CD8-positive, alpha-beta memory T cell (primary cell): ENCODE measurements around the gene CLDND2. TPM values are rescaled to one million over a fixed set of nuclear protein-coding genes. Genes with fewer than 3 reads are reported as not detected.

ENCODE experiments used
- CTCF ChIA-PET: fragments of 350-600 bp; sonication (Branson Sonifier 250); formaldehyde crosslinking; loops from one replicate; lab custom pipeline; 2021; ENCODE audit warnings: antibody characterized with exemption; lab: Charles Lee
- POLR2A ChIA-PET: fragments of 350-600 bp; sonication (Branson Sonifier 250); formaldehyde crosslinking; loops from one replicate; lab custom pipeline; 2021; ENCODE audit warnings: antibody characterized with exemption; lab: Charles Lee
- DNase-seq, 5 donors: peaks; one replicate each; pipeline versions ENCODE4 v3.0.0 to v3.0.0-alpha.2; 2020 to 2022; ENCODE audit warnings: mixed read lengths in 1 of 5
- H3K27ac ChIP-seq: one replicate; pipeline ENCODE4 v1.7.0; 2013; ENCODE audit warnings: low read depth, mild to moderate bottlenecking, low read length, moderate library complexity
- H3K27me3 ChIP-seq: 2 replicates; pipeline ENCODE4 v1.7.0; 2013; ENCODE audit warnings: low read length, mild to moderate bottlenecking; ENCODE audit not compliant: insufficient read depth, poor library complexity, severe bottlenecking
- H3K36me3 ChIP-seq: 2 replicates; pipeline ENCODE4 v1.7.0; 2013; ENCODE audit warnings: mild to moderate bottlenecking, low read length, moderate library complexity; ENCODE audit not compliant: insufficient read depth
- H3K4me1 ChIP-seq: 2 replicates; pipeline ENCODE4 v1.7.0; 2013; ENCODE audit warnings: mild to moderate bottlenecking, low read length, moderate library complexity; ENCODE audit not compliant: insufficient read depth
- H3K4me3 ChIP-seq: 2 replicates; pipeline ENCODE4 v1.7.0; 2013; ENCODE audit warnings: mild to moderate bottlenecking, low read length
- H3K9me3 ChIP-seq: 2 replicates; pipeline ENCODE4 v1.7.0; 2013; ENCODE audit warnings: mild to moderate bottlenecking, low read length
- H3K27ac Mint-ChIP-seq, 8 donors: one replicate each; pipeline ENCODE4 v1.8.0; 2020 to 2021; ENCODE audit warnings: mixed read lengths in 8 of 8, mild to moderate bottlenecking in 6 of 8, inconsistent platforms in 3 of 8, moderate library complexity in 3 of 8
- H3K27me3 Mint-ChIP-seq, 2 donors: one replicate each; pipeline ENCODE4 v1.8.0; 2020 to 2021; ENCODE audit warnings: mixed read lengths in 2 of 2, mild to moderate bottlenecking in 1 of 2, moderate library complexity in 1 of 2
- H3K36me3 Mint-ChIP-seq, 3 donors: one replicate each; pipeline ENCODE4 v1.8.0; 2020 to 2021; ENCODE audit warnings: mixed read lengths in 3 of 3, inconsistent platforms in 1 of 3, mild to moderate bottlenecking in 1 of 3
- H3K4me1 Mint-ChIP-seq, 3 donors: one replicate each; pipeline ENCODE4 v1.8.0; 2020 to 2021; ENCODE audit warnings: mixed read lengths in 3 of 3, inconsistent platforms in 1 of 3, mild to moderate bottlenecking in 1 of 3
- H3K4me3 Mint-ChIP-seq, 7 donors: one replicate each; pipeline ENCODE4 v1.8.0; 2020 to 2021; ENCODE audit warnings: mixed read lengths in 7 of 7, mild to moderate bottlenecking in 6 of 7, moderate library complexity in 4 of 7, inconsistent platforms in 2 of 7
- H3K9me3 Mint-ChIP-seq, 5 donors: one replicate each; pipeline ENCODE4 v1.8.0; 2020 to 2022; ENCODE audit warnings: mixed read lengths in 5 of 5, mild to moderate bottlenecking in 3 of 5, moderate library complexity in 2 of 5, inconsistent platforms in 1 of 5
- polyA plus RNA-seq: library from polyadenylated mRNA; unstranded; fragments of 300-500 nt; fragmentation: Illumina TruSeq; gene quantifications from one replicate; pipeline ENCODE4 v1.2.3, GENCODE V29; 2021
- total RNA-seq, 2 experiments: library from RNA; stranded (reverse); gene quantifications; one replicate each; pipeline ENCODE4 v1.2.3, GENCODE V29; 2021

The CLDND2 gene
- total and polyA plus RNA-seq, 3 experiments from 2014 or later, result 1.5 to 25.0 (median 24.9) TPM

DNA sequence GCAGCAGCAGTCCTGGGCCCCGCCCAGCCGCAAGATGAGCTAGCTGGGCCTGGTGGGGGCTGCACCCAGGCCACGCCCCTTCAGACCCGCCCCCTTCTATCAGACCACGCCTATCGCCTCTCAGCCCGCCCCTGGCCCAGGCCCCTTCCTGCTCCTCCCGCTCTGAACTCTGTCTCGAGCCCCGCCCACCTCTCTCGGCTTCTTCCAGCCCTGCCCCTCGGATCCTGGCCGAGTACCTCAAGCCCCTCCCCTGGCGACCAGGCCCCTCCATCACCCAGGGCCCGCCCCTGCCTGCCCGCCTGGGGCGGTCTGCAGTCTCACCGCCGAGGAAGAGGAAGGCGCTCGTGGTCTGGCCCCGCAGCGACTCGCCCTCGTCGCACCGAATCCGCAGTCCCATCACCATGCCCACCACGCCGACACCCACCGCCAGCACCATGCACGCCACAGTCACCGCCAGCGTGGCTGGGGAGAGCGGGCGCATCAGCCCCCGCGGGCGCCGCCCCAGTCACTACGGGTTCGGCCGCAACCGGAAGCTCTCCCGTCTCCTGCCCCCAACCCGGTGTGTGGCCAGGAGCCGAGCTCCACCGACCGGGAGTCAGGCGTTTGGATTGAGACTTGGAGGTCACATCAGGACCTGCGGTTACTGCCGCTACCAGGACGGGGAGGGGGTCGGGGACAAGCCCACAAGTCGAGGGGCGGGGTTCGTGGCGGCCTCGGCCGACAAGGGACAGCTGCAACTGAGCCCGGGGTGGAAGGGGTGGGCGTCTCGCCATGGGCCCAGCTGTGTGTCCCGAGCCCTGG lies 1.0 kb downstream of the CLDND2 start:
- Mint-ChIP-seq H3K36me3 (peaks cover 0 to 25% (median 3%) of the 10 kb centered on the region in 3 donors), H3K27ac (peak overlapping the region; percentile 93 to 100 (median 99)), H3K9me3 (no peaks in the 10 kb centered on the region), H3K4me3 (peak overlapping the region; percentile 89 to 99 (median 95)), H3K4me1 (peaks cover 63 to 92% (median 74%) of the 10 kb centered on the region in 3 donors), H3K27me3 (peaks cover 0 to 10% of the 10 kb centered on the region in 2 donors)
- peak; percentile 91 to 95 (median 93) for DNase-seq
- H3K27me3 ChIP-seq, result no peaks in the 10 kb centered on the region
- ChIA-PET CTCF (interaction anchor here (0.7 to 1.9 kb wide), 7 partner anchors 9 to 33 kb away, joined by 3 to 7 read pairs (median 4); no protein-coding TSS in a partner anchor), POLR2A (interaction anchor here (0.6 to 2.0 kb wide), 4 partner anchors 10 to 28 kb away, joined by 4 to 18 read pairs (median 6); no protein-coding TSS in a partner anchor)
- H3K27ac ChIP-seq, result peak overlapping the region; percentile 94
- H3K9me3 ChIP-seq, result no peaks in the 10 kb centered on the region
- H3K36me3 ChIP-seq, result no peaks in the 10 kb centered on the region
- H3K4me3 ChIP-seq, result peak overlapping the region; percentile 99
- peaks cover 47% of the 10 kb centered on the region for H3K4me1 ChIP-seq

GRCh38 chr19:51367255-51367564 lies 1.6 kb downstream of the CLDND2 start:
- Histone ChIP-seq H3K27me3 (no peaks in the 10 kb centered on the region), H3K9me3 (no peaks in the 10 kb centered on the region), H3K4me1 (peaks cover 44% of the 10 kb centered on the region), H3K27ac (peak overlapping the region; percentile 94), H3K4me3 (peak overlapping the region; percentile 99), H3K36me3 (no peaks in the 10 kb centered on the region)
- POLR2A ChIA-PET, result interaction anchor here (0.5 to 2.0 kb wide), 3 partner anchors 11 to 28 kb away, joined by 3 to 18 read pairs (median 4); no protein-coding TSS in a partner anchor
- Mint-ChIP-seq H3K9me3 (no peaks in the 10 kb centered on the region), H3K4me1 (peaks cover 64 to 92% (median 74%) of the 10 kb centered on the region in 3 donors), H3K27ac (peak overlapping the region; percentile 93 to 100 (median 99)), H3K4me3 (peak overlapping the region; percentile 89 to 99 (median 95)), H3K27me3 (peaks cover 0 to 10% of the 10 kb centered on the region in 2 donors), H3K36me3 (peaks cover 0 to 25% (median 3%) of the 10 kb centered on the region in 3 donors)
- peak in 1 of 5 donors; percentile 64 for DNase-seq
- CTCF ChIA-PET, result interaction anchor here (0.7 to 1.5 kb wide), 4 partner anchors 8 to 34 kb away, joined by 3 to 4 read pairs (median 4); no protein-coding TSS in a partner anchor

GRCh38 chr19:51366389-51367254 lies 2.2 kb downstream of the CLDND2 start:
- Histone ChIP-seq H3K36me3 (no peaks in the 10 kb centered on the region), H3K4me1 (peaks cover 38% of the 10 kb centered on the region), H3K4me3 (peak overlapping the region; percentile 99), H3K27ac (peak overlapping the region; percentile 94), H3K9me3 (no peaks in the 10 kb centered on the region), H3K27me3 (no peaks in the 10 kb centered on the region)
- Mint-ChIP-seq H3K4me1 (peaks cover 60 to 91% (median 72%) of the 10 kb centered on the region in 3 donors), H3K9me3 (no peaks in the 10 kb centered on the region), H3K27me3 (peaks cover 0 to 10% of the 10 kb centered on the region in 2 donors), H3K36me3 (peaks cover 0 to 21% (median 3%) of the 10 kb centered on the region in 3 donors), H3K4me3 (peak overlapping the region; percentile 89 to 99 (median 95)), H3K27ac (peak overlapping the region; percentile 93 to 100 (median 99))
- ChIA-PET POLR2A (interaction anchor here (0.5 to 2.0 kb wide), 2 partner anchors 12 to 28 kb away, joined by 3 to 18 read pairs; no protein-coding TSS in a partner anchor), CTCF (interaction anchor here (1.3 to 1.5 kb wide), 2 partner anchors 7 to 31 kb away, joined by 3 to 4 read pairs; no protein-coding TSS in a partner anchor)
- peak; percentile 85 to 93 (median 86) for DNase-seq

GRCh38 chr19:51365965-51366388 lies 2.8 kb downstream of the CLDND2 start, which contains the start of gene ETFB:
TSS of gene ETFB (minus strand) at chr19:51366388. CDS start at chr19:51366326, 62 bp downstream.
- H3K27ac ChIP-seq, result peak within 1 kb of the TSS; percentile 94
- Mint-ChIP-seq H3K36me3 (peaks cover 0 to 15% (median 0%) of the 10 kb centered on the region in 3 donors), H3K9me3 (no peaks in the 10 kb centered on the region), H3K4me3 (peak within 1 kb of the TSS; percentile 89 to 99 (median 95)), H3K27me3 (peaks cover 0 to 10% of the 10 kb centered on the region in 2 donors), H3K4me1 (peaks cover 54 to 88% (median 65%) of the 10 kb centered on the region in 3 donors), H3K27ac (peak within 1 kb of the TSS; percentile 93 to 100 (median 99))
- H3K9me3 ChIP-seq, result no peaks in the 10 kb centered on the region
- no peaks in the 10 kb centered on the region for H3K36me3 ChIP-seq
- DNase-seq, result no peak
- ChIA-PET POLR2A (interaction anchor here (0.6 to 1.1 kb wide), 2 partner anchors 12 to 72 kb away, joined by 5 read pairs; no protein-coding TSS in a partner anchor), CTCF (interaction anchor here (0.9 kb wide), 2 partner anchors 28 to 42 kb away, joined by 3 to 4 read pairs; no protein-coding TSS in a partner anchor)
- H3K4me3 ChIP-seq, result peak within 1 kb of the TSS; percentile 99
- H3K27me3 ChIP-seq, result no peaks in the 10 kb centered on the region
- H3K4me1 ChIP-seq, result peaks cover 37% of the 10 kb centered on the region

DNA sequence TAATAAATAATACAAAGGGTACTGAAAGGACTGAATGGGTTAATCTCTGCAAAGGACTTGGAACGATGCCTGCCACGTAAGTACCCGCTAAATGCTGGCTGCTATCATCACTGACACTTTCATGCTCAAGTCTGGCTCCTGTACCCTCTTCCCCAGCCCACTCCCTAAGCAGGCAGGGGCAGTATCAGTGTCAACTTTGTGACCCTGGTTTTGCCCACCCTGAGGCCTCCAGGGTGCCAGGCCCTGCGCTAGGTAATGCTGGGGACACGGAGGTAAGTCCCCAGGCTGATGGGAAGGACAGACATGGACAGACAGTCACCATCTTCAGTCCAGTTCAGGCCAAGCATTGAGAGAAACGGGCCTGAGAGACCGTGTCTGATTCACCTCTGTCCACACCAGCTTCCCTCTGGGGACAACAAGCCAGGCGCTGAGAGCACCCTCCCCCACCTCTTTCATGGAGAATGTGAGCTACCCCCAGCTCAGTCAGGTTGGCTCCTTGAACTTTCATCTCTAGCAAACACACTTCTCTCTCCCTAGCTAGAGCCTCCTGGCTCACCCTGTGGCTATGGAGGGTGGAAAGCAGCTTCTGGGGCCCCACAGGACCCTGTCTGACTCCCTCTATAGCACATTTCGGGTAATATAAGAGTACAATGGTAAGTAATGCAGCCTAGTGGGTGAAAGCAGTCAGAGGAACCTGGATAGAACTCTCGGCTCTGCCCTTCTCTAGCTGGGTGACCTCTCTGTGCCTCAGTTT lies 3.4 kb downstream of the CLDND2 start:
- Mint-ChIP-seq H3K27ac (peak overlapping the region; percentile 93 to 100 (median 99)), H3K9me3 (no peaks in the 10 kb centered on the region), H3K4me3 (peak overlapping the region; percentile 89 to 99 (median 95)), H3K36me3 (peaks cover 0 to 16% (median 0%) of the 10 kb centered on the region in 3 donors), H3K27me3 (peaks cover 0 to 7% of the 10 kb centered on the region in 2 donors), H3K4me1 (peaks cover 48 to 85% (median 59%) of the 10 kb centered on the region in 3 donors)
- peaks cover 32% of the 10 kb centered on the region for H3K4me1 ChIP-seq
- ChIA-PET POLR2A (interaction anchor here (0.6 to 1.1 kb wide), 2 partner anchors 12 to 72 kb away, joined by 5 read pairs; no protein-coding TSS in a partner anchor), CTCF (interaction anchor here (0.8 to 0.9 kb wide), 3 partner anchors 24 to 43 kb away, joined by 3 to 4 read pairs (median 4); no protein-coding TSS in a partner anchor)
- H3K9me3 ChIP-seq, result no peaks in the 10 kb centered on the region
- H3K27ac ChIP-seq, result peak overlapping the region; percentile 94
- H3K36me3 ChIP-seq, result no peaks in the 10 kb centered on the region
- peak overlapping the region; percentile 97 for H3K4me3 ChIP-seq
- DNase-seq, result peak in 1 of 5 donors; percentile 43
- H3K27me3 ChIP-seq, result no peaks in the 10 kb centered on the region

DNA sequence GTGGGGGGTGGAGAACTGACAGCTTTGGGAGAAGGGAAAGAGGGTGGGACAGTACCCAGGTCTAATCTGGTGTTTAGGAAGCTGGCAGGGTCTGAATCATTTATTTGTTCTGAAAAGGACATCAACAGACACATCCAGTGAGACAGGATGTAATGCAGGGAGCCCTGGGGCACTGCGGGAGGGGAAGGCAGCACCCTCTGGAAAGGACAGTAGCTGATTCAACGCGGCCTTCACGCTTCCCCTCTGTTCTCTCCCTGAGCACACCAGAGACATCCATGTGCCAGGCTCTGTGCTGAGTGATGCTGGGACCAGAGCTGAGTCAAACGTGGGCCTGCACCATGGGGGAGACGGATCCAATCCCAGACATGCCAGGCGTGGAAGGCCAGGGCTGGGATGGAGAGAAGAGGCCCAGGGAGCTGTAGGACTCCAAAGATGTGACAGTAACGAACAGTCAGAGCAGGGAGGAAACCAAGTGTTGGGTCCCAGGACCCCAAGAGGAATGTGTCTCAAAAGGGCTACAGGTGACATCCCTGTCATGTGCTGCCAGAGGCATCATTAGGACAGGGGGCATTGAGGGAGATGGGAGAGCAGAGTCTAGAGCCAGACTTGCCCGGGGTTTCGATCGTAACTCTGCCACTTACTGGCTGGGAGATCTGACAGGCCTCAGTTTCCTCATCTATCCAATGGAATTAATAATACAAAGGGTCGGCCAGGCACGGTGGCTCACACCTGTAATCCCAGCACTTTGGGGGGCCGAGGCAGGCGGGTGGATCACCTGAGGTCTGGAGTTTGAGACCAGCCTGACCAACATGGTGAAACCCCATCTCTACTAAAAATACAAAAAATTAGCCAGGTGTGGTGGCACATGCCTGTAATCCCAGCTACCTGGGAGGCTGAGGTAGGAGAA lies 4.3 kb downstream of the CLDND2 start:
- no peak for DNase-seq
- Histone ChIP-seq H3K36me3 (no peaks in the 10 kb centered on the region), H3K27ac (no peak overlapping the region), H3K9me3 (no peaks in the 10 kb centered on the region), H3K27me3 (no peaks in the 10 kb centered on the region), H3K4me3 (no peak overlapping the region), H3K4me1 (peaks cover 29% of the 10 kb centered on the region)
- ChIA-PET POLR2A (no interaction called here), CTCF (no interaction called here)
- Mint-ChIP-seq H3K36me3 (peaks cover 0 to 17% (median 0%) of the 10 kb centered on the region in 3 donors), H3K4me1 (peaks cover 44 to 79% (median 54%) of the 10 kb centered on the region in 3 donors), H3K27ac (peak overlapping the region in 7 of 8 donors; percentile 17 to 80 (median 66)), H3K4me3 (peak overlapping the region; percentile 12 to 85 (median 58)), H3K27me3 (peaks cover 0 to 7% of the 10 kb centered on the region in 2 donors), H3K9me3 (no peaks in the 10 kb centered on the region)
